ENCODE data around the gene KCNH8.

Gene KCNH8

DNA sequence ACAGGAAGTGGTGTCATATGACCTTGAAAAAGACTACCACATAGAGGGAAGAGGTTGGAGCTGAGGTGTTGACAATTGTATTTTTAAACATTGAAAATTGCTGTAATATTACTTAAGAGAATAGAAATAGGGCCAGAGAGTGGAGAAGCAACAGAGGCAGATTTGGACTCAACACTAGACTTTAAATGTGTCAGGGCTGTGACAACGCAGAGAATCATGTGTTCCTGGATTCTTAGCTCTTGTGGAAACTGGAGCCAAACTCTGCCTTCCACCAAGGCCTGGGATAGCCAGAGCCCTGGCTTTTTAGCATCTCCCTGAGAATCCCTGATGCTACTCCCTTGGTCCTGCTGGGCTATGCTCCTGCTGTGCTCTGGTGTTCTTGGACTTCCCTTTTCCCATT lies 277.5 kb downstream of the KCNH8 start:
- no peak for TF ChIP-seq FOXM1 (IDR thresholded peaks at IDR 0.05; ENCODE audit: borderline replicate concordance, low read depth)
- TF ChIP-seq, protein P1, sequence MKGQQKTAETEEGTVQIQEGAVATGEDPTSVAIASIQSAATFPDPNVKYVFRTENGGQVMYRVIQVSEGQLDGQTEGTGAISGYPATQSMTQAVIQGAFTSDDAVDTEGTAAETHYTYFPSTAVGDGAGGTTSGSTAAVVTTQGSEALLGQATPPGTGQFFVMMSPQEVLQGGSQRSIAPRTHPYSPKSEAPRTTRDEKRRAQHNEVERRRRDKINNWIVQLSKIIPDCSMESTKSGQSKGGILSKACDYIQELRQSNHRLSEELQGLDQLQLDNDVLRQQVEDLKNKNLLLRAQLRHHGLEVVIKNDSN (IDR thresholded peaks at IDR 0.05), result no peak
- TF ChIP-seq, protein P2, sequence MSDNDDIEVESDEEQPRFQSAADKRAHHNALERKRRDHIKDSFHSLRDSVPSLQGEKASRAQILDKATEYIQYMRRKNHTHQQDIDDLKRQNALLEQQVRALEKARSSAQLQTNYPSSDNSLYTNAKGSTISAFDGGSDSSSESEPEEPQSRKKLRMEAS (IDR thresholded peaks at IDR 0.05), result no peak
- TF ChIP-seq CREB1 (IDR thresholded peaks at IDR 0.05; ENCODE audit: low read depth), result no peak
- TF ChIP-seq TAF1 (IDR thresholded peaks at IDR 0.05; ENCODE audit: low read depth), result no peak
- TF ChIP-seq TCF12 (IDR thresholded peaks at IDR 0.05; ENCODE audit: low read depth), result no peak
- no peak for TF ChIP-seq YY1 (IDR thresholded peaks at IDR 0.05; ENCODE audit: low read depth)
- TF ChIP-seq RAD21 (IDR thresholded peaks at IDR 0.05; ENCODE audit: low read depth), result no peak
- TF ChIP-seq ZBTB7A (IDR thresholded peaks at IDR 0.05; ENCODE audit: low read depth), result no peak
- no peak for TF ChIP-seq EP300 (IDR thresholded peaks at IDR 0.05; ENCODE audit: borderline replicate concordance)
- no peak for TF ChIP-seq EGR1 (IDR thresholded peaks at IDR 0.05)

DNA sequence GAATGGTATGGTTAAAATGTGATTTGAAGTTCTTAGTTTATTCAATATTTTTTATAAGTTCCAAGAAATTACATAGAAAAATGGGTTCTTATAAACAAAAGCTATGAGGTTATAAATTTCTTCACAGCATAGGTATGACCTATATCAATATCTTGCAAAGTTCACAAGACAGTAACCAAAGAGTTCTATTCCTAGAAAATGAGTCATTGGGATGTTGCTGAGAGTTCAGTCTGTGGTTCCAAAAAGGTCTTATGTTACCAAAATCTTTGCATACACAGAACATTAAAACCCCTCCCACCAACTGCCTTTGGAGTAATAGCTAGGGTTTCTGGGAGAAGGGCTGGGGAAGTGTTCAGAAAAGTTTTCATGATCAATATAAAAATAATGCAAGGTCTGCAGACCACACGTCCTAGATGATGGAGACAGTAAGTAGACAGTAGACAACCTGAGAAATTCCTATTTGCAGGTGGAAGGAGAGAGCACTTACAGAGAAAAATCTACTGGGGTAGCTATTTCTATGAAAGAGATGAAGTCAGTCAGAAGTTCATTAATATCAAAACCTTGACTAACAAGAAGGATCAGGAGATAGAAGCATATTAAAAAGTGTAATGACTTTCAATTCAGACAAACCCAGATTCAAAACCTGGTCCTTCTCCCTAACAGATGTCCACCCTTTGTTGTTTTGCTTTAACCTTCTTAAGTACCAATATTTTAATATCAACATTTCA lies 279.3 kb downstream of the KCNH8 start:
- TF ChIP-seq TAF1 (IDR thresholded peaks at IDR 0.05; ENCODE audit: low read depth) (no peak), NFIC (IDR thresholded peaks at IDR 0.05) (no peak), TCF12 (IDR thresholded peaks at IDR 0.05; ENCODE audit: low read depth) (no peak), ZBTB7A (IDR thresholded peaks at IDR 0.05; ENCODE audit: low read depth) (no peak), EP300 (IDR thresholded peaks at IDR 0.05; ENCODE audit: borderline replicate concordance) (no peak), RAD21 (IDR thresholded peaks at IDR 0.05; ENCODE audit: low read depth) (no peak), TEAD4 (IDR thresholded peaks at IDR 0.05) (no peak), CEBPB (IDR thresholded peaks at IDR 0.05) (no peak), YY1 (IDR thresholded peaks at IDR 0.05; ENCODE audit: low read depth) (no peak), EGR1 (IDR thresholded peaks at IDR 0.05) (no peak), FOXM1 (IDR thresholded peaks at IDR 0.05; ENCODE audit: borderline replicate concordance, low read depth) (no peak), CREB1 (IDR thresholded peaks at IDR 0.05; ENCODE audit: low read depth) (no peak)
- TF ChIP-seq, protein P2 (IDR thresholded peaks at IDR 0.05), result no peak
- TF ChIP-seq, protein P1 (IDR thresholded peaks at IDR 0.05), result no peak
- TF ChIP-seq, protein P3, sequence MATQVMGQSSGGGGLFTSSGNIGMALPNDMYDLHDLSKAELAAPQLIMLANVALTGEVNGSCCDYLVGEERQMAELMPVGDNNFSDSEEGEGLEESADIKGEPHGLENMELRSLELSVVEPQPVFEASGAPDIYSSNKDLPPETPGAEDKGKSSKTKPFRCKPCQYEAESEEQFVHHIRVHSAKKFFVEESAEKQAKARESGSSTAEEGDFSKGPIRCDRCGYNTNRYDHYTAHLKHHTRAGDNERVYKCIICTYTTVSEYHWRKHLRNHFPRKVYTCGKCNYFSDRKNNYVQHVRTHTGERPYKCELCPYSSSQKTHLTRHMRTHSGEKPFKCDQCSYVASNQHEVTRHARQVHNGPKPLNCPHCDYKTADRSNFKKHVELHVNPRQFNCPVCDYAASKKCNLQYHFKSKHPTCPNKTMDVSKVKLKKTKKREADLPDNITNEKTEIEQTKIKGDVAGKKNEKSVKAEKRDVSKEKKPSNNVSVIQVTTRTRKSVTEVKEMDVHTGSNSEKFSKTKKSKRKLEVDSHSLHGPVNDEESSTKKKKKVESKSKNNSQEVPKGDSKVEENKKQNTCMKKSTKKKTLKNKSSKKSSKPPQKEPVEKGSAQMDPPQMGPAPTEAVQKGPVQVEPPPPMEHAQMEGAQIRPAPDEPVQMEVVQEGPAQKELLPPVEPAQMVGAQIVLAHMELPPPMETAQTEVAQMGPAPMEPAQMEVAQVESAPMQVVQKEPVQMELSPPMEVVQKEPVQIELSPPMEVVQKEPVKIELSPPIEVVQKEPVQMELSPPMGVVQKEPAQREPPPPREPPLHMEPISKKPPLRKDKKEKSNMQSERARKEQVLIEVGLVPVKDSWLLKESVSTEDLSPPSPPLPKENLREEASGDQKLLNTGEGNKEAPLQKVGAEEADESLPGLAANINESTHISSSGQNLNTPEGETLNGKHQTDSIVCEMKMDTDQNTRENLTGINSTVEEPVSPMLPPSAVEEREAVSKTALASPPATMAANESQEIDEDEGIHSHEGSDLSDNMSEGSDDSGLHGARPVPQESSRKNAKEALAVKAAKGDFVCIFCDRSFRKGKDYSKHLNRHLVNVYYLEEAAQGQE (IDR thresholded peaks at IDR 0.05; ENCODE audit: low read depth), result no peak

DNA sequence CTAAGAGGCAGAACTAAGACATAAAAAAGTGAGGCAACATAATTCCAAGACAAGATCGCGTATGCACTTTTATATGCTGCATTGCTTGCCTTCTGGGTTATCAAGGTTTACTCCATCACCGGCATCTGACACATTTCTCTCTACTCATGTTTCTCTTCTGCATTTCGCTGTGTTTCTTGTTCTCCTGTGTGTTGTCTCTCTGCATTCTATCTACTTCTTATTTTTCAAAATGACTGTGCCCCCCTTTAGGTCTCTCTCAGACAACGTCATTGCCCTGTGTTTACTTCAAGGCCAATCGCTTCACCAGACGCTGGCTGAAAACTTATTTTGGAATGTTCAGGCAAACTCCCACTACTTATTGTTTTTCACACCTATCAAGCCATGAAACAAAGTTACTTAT lies 280.4 kb downstream of the KCNH8 start:
- TF ChIP-seq ZBTB7A (IDR thresholded peaks at IDR 0.05; ENCODE audit: low read depth) (no peak), EGR1 (IDR thresholded peaks at IDR 0.05) (no peak), CEBPB (IDR thresholded peaks at IDR 0.05) (no peak), TCF12 (IDR thresholded peaks at IDR 0.05; ENCODE audit: low read depth) (no peak), FOXM1 (IDR thresholded peaks at IDR 0.05; ENCODE audit: borderline replicate concordance, low read depth) (no peak), CREB1 (IDR thresholded peaks at IDR 0.05; ENCODE audit: low read depth) (no peak), TAF1 (IDR thresholded peaks at IDR 0.05; ENCODE audit: low read depth) (no peak), YY1 (IDR thresholded peaks at IDR 0.05; ENCODE audit: low read depth) (no peak), RAD21 (IDR thresholded peaks at IDR 0.05; ENCODE audit: low read depth) (no peak), TEAD4 (IDR thresholded peaks at IDR 0.05) (no peak), EP300 (IDR thresholded peaks at IDR 0.05; ENCODE audit: borderline replicate concordance) (no peak), NFIC (IDR thresholded peaks at IDR 0.05) (no peak)
- TF ChIP-seq, protein P2 (IDR thresholded peaks at IDR 0.05), result no peak
- TF ChIP-seq, protein P3 (IDR thresholded peaks at IDR 0.05; ENCODE audit: low read depth), result no peak
- TF ChIP-seq, protein P1 (IDR thresholded peaks at IDR 0.05), result no peak

DNA sequence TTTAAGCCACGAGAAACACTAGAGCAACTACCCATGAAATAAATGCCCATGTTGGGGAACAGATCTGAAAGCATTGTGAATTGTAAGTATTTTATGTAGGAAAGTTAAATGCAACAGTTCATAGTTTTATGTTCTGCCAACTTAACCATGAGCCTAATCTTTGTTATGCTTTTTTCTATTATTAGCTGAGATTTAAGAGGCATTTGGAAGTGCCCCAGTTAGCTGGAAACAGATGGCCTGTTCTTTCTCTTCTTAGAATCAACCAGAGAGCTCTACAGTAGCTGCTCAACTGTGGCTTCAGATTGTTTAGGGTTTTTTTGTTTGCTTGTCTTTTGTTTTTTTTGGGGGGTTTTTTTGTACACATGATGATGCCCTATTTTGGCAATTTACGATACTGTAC lies 284.4 kb downstream of the KCNH8 start:
- TF ChIP-seq CREB1 (IDR thresholded peaks at IDR 0.05; ENCODE audit: low read depth), result no peak
- TF ChIP-seq, protein P3 (IDR thresholded peaks at IDR 0.05; ENCODE audit: low read depth), result no peak
- no peak for TF ChIP-seq EGR1 (IDR thresholded peaks at IDR 0.05)
- no peak for TF ChIP-seq YY1 (IDR thresholded peaks at IDR 0.05; ENCODE audit: low read depth)
- no peak for TF ChIP-seq RAD21 (IDR thresholded peaks at IDR 0.05; ENCODE audit: low read depth)
- TF ChIP-seq EP300 (IDR thresholded peaks at IDR 0.05; ENCODE audit: borderline replicate concordance), result no peak
- TF ChIP-seq NFIC (IDR thresholded peaks at IDR 0.05), result no peak
- no peak for TF ChIP-seq TEAD4 (IDR thresholded peaks at IDR 0.05)
- TF ChIP-seq, protein P2 (IDR thresholded peaks at IDR 0.05), result no peak
- TF ChIP-seq ZBTB7A (IDR thresholded peaks at IDR 0.05; ENCODE audit: low read depth), result no peak
- no peak for TF ChIP-seq TAF1 (IDR thresholded peaks at IDR 0.05; ENCODE audit: low read depth)
- no peak for TF ChIP-seq TCF12 (IDR thresholded peaks at IDR 0.05; ENCODE audit: low read depth)
- TF ChIP-seq FOXM1 (IDR thresholded peaks at IDR 0.05; ENCODE audit: borderline replicate concordance, low read depth), result no peak
- TF ChIP-seq, protein P1 (IDR thresholded peaks at IDR 0.05), result no peak
- TF ChIP-seq CEBPB (IDR thresholded peaks at IDR 0.05), result no peak
